Right forelimb (tissue), 1 donor: ENCODE results near the gene ZNF514.

Experiments
- DNase-seq: peaks from one replicate; pipeline ENCODE4 v3.0.0-alpha.2; 2018

The ZNF514 gene

DNA sequence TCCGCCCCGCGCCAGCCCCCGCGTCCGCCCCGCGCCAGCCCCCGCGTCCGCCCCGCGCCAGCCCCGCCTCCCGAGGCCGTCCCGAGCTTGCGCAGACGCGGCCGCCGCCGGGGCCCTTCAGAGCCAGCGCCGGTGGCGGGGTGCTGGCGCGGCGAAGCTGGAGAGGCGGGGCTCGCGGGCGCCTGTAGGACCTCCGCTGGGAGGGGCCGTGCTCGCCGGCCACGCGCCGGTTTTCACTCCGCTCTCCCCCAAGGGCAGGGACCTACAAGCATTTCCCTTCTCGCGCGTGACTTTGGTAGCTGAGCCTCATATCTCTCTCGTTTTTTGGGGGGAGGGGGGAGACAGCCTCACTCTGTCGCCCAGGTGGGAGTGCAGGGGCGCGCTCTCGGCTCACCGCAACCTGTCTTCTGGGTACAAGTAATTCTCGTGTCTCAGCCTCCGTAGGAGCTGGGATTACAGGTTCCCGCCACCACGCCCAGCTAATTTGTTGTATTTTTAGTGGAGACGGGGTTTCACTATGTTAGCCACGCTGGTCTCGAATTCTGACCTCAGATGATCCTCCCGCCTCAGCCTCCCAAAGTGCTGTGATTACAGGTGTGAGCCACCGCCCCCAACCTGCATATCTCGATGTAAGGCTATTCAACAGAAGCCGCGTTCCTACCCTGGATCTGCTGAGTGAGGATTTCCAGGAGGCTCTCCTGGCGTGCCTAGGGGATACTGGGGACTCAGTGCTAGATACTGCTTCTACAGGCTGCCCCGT, at the start of gene ZNF514:
TSS of gene ZNF514 (minus strand) at position 159 of the 760 bp plus-strand sequence. CDS start 6,595 bp downstream, outside the sequence.
- peak; percentile 80 for DNase-seq

GRCh38 chr2:95208106-95208505, 48.5 kb upstream of the ZNF514 start:
- DNase-seq, result no peak

- peak; percentile 94 for DNase-seq
Observed at GRCh38 chr2:95207111-95207961, 47.7 kb upstream of the ZNF514 start, which contains the start of gene ZNF892. ZNF892 (plus strand) TSS chr2:95207521; CDS start chr2:95207816, 295 bp downstream.

- no peak for DNase-seq
Observed at GRCh38 chr2:95206096-95206495, 46.4 kb upstream of the ZNF514 start.

DNA sequence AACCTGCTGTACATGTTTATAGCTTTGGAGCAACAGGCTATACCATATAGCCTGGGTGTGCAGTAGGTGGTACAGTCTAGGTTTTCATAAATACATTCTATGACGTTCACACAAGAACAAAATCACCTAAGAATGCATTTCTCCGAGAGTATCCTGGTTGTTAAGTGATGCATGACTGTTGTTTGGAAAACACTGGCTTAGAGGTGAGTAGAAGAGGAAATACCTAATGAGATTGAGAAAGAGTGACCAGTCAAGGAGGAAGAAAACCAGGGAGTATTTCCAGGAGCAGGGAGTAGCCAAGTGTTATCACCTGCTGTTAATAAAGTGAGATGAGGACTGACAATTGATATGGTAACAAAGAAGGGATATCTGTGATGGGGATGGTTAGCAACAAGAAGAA, 44.7 kb upstream of the ZNF514 start:
- DNase-seq, result no peak

- DNase-seq, result no peak
Observed at GRCh38 chr2:95203911-95204310, 44.3 kb upstream of the ZNF514 start.

GRCh38 chr2:95192956-95193355, 33.3 kb upstream of the ZNF514 start:
- DNase-seq, result peak; percentile 46

- no peak for DNase-seq
Observed at GRCh38 chr2:95185973-95186372, 26.3 kb upstream of the ZNF514 start.

GRCh38 chr2:95185197-95185596, 25.5 kb upstream of the ZNF514 start:
- no peak for DNase-seq

DNA sequence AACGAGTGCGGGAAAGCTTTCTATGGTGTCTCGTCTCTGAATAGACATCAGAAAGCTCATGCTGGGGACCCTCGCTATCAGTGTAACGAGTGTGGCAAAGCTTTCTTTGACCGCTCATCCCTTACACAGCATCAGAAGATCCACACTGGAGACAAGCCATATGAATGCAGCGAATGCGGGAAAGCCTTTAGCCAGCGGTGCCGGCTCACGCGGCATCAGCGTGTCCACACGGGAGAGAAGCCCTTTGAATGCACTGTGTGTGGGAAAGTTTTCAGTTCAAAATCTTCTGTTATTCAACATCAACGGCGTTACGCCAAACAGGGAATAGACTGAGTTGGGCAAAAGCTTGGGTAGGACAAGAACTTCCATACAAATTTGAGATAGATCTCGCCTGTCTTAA, 22.1 kb upstream of the ZNF514 start:
- DNase-seq, result no peak

GRCh38 chr2:95179451-95179850, 19.8 kb upstream of the ZNF514 start:
- no peak for DNase-seq

DNA sequence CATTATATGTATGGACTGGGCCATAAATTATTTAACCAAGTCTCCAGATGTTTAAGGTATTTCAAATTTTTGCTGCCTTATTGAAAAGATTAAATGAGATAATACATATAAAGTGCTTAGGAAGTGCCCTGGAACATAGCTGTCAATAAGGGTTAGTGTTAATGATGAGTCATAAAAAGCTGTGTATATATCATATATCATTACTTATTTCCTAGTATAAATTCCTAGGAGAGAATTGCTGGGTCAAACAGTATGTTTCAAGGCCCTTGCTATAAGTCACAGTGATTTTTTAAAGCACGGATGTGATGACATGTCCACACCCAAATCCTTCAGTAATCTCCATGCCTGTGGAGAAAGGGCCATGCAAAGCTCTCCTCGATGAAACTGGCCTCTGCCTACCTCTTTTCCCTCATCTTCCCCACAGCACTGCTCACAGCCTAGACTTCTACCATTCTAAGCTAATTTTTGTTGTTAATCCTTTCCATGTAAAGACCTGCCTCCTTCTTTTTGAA, 14.4 kb upstream of the ZNF514 start:
- no peak for DNase-seq

- no peak for DNase-seq
Observed at GRCh38 chr2:95171902-95172301, 12.3 kb upstream of the ZNF514 start.

GRCh38 chr2:95166065-95166763, 6.6 kb upstream of the ZNF514 start:
- no peak for DNase-seq

DNA sequence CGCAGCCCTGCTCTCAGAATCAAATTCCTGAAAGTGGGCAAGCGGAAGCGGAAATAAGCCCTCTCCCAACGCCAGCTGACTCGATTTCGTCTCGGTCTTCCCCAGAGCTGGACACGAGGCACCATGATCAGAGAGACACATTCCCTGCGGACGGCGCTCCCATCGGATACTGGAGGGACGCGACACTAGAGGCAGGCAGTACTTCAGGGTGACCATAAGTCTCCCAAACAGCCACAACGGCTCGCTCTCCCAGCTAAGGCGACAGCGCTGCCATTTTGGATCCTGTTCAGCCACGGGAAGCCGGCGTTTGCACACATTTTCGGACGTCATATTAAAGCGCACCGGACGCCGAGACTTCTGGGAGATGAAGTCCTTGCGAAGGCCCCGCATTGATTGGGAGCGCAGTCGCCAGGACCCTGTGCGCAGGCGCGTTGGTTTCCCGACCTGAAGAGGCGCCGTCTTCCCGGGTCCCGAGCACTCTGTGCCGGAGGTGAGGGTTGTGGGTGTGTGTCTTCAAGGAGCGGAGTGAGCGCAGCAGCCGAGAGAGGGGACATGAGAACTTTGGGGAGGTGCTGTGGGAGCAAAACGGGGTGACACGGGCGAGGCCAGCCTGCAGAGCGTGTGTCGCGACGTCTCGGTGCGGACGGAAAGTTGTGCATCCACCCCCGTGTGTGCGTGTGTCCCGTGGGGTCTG, 5.9 kb upstream of the ZNF514 start, which contains the start of gene ZNF2:
TSS of gene ZNF2 (plus strand) at position 439 of the 694 bp plus-strand sequence. CDS start 10,418 bp downstream, outside the sequence.
- peak; percentile 97 for DNase-seq

DNA sequence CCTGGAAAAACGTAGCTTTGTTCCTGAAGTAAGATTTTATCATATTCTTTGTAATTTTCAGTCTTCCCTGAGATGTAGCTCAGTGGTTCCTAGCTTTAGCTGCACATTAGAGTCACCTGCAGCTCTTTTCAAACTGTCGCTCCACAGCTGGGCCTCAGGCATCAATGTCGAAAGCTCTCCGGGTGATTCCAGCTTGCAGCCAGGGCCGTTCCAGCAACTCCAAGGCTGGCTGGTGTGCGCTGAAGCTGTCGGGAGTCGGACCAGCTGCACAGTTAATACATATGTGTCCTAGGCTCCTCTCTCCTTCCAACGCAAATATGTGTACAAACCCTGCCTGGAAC, 5.4 kb upstream of the ZNF514 start:
- DNase-seq, result no peak

DNA sequence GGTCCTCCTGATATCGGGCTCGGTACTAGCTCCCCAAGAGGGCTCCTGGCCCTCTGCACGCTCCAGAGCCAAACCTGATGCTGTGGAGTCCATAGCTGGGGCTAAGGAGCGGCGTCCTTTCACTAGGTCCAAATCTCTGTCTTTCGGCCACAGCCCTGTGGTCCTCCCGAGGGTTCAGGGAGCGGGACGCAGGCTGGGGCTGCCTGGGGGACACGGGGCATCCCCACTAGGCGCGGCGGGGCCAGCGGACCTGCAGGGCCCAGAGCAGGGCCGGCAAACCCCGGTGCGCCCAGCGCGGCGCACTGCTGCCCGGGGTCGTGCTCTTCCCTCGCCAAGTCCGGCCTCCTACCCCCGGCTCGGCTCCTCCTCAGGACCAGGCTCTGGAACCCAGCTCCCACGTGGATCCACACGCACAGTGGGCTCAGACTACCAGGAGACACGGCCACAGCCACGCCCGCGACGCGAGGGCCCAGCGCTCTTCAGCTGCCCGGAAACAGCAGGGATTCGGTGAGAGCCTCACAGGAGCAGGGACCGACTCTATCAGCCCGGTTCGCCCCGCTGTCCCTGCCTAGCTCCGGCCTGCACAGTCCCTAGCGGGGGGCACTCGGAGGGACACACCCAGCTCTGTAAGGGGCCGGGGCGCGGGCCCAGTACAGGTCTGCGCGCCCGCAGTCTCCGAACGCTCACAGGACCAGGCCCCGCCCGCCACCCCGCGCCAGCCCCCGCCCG, 593 bp downstream of the ZNF514 start:
- DNase-seq, result peak; percentile 73

DNA sequence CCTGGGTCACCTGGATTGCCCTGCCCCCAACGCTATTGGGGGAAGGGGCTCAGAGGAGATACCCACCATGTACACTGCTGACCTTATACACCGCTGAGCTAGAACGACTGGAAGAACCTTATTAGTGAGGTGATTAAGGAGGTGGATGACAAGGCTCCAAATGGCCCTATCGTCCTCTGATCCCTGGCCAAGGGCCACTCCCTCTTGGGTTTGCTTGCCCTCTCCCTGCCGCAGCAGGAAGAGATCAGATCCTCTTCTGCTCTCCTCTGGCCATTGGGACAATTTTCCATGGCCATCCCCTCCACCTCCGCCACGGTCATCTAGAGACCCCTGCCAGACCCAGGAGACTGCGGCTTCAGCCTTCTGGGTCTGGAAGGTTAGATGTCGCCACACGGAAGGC, 1.2 kb downstream of the ZNF514 start:
- no peak for DNase-seq

DNA sequence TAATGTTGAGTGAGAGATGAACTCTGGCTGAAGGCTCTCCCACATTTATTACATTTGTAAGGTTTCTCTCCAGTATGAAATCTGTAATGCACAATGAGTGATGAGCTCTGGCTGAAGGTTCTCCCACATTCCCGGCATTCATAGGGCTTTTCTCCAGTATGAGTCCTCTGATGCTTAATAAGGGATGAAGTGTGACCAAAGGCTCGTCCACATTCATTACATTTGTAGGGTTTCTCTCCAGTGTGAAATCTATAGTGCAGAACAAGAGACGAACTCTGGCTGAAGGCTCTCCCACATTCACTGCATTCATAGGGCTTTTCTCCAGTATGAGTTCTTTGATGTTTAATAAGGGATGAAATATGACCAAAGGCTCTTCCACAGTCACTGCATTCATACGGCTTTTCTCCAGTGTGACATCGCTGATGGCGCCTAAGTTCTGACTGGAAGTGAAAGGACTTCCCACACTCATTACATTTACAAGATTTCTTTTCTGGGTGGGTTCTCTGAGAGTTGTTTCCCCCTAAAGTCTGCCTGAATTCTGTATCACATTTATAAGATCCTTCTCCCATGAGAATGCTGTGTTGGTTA, 10.2 kb downstream of the ZNF514 start:
- no peak for DNase-seq

GRCh38 chr2:95143838-95144237, 15.8 kb downstream of the ZNF514 start:
- DNase-seq, result no peak

- no peak for DNase-seq
Observed at GRCh38 chr2:95138702-95139101, 20.9 kb downstream of the ZNF514 start.
